ACC112 (cell line): ENCODE data around the gene FRMPD2.
"Not testable (repeated sequence)": the region's sequence is repeated elsewhere in the genome, so short reads cannot be mapped to it uniquely, and the experiment has no call there.

ENCODE experiments used
- H2AFZ ChIP-seq: fragments of 200-600 bp; sonication (generic); one replicate; pipeline ENCODE4 v1.6.0; 2017; ENCODE audit warnings: antibody characterized with exemption, low read length; ENCODE audit not compliant: unreplicated experiment
- H3K27ac ChIP-seq: fragments of 200-600 bp; sonication (generic); 2 replicates; pipeline ENCODE4 v1.5.1; 2014; ENCODE audit warnings: low read depth, mild to moderate bottlenecking, antibody characterized with exemption, low read length, moderate library complexity
- H3K27me3 ChIP-seq: fragments of 200-600 bp; sonication (generic); 2 replicates; pipeline ENCODE4 v1.6.1; 2014; ENCODE audit warnings: mild to moderate bottlenecking, antibody characterized with exemption, low read length, moderate library complexity, mixed read lengths; ENCODE audit not compliant: insufficient read depth
- H3K36me3 ChIP-seq: fragments of 200-600 bp; sonication (generic); 2 replicates; pipeline ENCODE4 v1.6.1; 2016; ENCODE audit warnings: mild to moderate bottlenecking, antibody characterized with exemption, low read length, moderate library complexity, mixed read lengths; ENCODE audit not compliant: insufficient read depth
- H3K4me1 ChIP-seq: fragments of 200-600 bp; sonication (generic); one replicate; pipeline ENCODE4 v1.6.1; 2016; ENCODE audit warnings: low read length, mixed read lengths; ENCODE audit not compliant: insufficient read depth, unreplicated experiment, control insufficient read depth
- H3K4me3 ChIP-seq: fragments of 200-600 bp; sonication (generic); 2 replicates; pipeline ENCODE4 v1.5.1; 2014; ENCODE audit warnings: mild to moderate bottlenecking, low read depth, low read length
- H3K79me2 ChIP-seq: fragments of 200-600 bp; sonication (generic); one replicate; pipeline ENCODE4 v1.6.0; 2016; ENCODE audit warnings: low read length; ENCODE audit not compliant: control insufficient read depth, unreplicated experiment, insufficient read depth

FRMPD2 gene

GRCh38 chr10:48184224-48184623 is 90.3 kb downstream of the FRMPD2 start:
- Histone ChIP-seq H3K36me3 (no peaks in the 10 kb centered on the region), H3K4me1 (no peaks in the 10 kb centered on the region), H2AFZ (no peak overlapping the region), H3K27ac (no peak overlapping the region), H3K4me3 (no peak overlapping the region), H3K79me2 (no peaks in the 10 kb centered on the region), H3K27me3 (peaks cover 70% of the 10 kb centered on the region)

GRCh38 chr10:48172715-48173114 is 101.8 kb downstream of the FRMPD2 start:
- not testable (repeated sequence) for H3K27me3 ChIP-seq, H3K36me3 ChIP-seq, H3K27ac ChIP-seq, H3K4me3 ChIP-seq, H3K4me1 ChIP-seq, H2AFZ ChIP-seq, H3K79me2 ChIP-seq

DNA sequence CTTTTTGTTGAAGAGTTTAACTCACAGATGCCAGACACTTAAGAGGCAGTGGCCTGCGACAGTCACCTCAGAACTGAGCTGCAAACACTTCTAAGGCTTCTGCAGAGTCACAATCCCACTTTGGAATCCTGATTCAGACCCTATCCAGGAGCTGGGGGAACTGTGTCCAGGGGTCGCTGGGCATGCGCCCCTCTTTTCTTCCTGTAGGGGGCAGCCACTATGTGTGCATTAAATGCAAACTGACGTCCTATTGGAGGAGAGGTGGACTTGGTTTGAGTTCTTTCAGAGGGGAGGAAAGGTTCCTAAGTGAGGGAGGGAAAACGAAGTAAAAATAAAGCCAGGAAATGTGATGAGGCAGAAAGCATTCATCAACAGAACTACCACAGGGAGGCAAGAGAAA is 113.8 kb downstream of the FRMPD2 start:
- H3K27ac ChIP-seq, H3K4me3 ChIP-seq, H3K4me1 ChIP-seq, H2AFZ ChIP-seq, H3K27me3 ChIP-seq, H3K79me2 ChIP-seq, H3K36me3 ChIP-seq: not testable (repeated sequence)

DNA sequence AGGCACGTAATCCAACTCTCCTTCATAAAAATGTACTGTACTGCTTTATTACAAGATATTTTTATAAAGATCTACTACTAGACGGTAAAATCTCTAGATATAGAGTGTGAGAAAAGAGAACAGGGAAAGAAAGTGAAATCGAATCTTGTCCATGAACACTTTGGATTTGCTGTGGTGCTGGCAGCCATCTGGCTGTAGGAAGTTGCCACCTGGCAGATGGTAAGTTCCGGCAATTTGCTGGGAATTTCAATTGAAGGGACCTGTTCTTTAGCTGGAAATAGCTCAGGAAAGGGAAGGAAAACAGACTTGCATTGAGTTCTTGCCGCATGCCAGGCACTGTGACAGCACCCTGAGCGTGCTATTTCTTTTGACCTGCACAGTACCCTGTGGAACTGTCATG is 114.3 kb downstream of the FRMPD2 start:
- H3K27me3 ChIP-seq, H2AFZ ChIP-seq, H3K79me2 ChIP-seq, H3K36me3 ChIP-seq, H3K4me3 ChIP-seq, H3K4me1 ChIP-seq, H3K27ac ChIP-seq: not testable (repeated sequence)

GRCh38 chr10:48154211-48155140 is 120.0 kb downstream of the FRMPD2 start:
- H3K36me3 ChIP-seq, H3K4me3 ChIP-seq, H3K4me1 ChIP-seq, H3K27ac ChIP-seq, H3K79me2 ChIP-seq, H3K27me3 ChIP-seq, H2AFZ ChIP-seq: not testable (repeated sequence)

GRCh38 chr10:48147643-48148042 is 126.9 kb downstream of the FRMPD2 start:
- not testable (repeated sequence) for H3K4me1 ChIP-seq, H3K36me3 ChIP-seq, H3K27ac ChIP-seq, H3K79me2 ChIP-seq, H2AFZ ChIP-seq, H3K4me3 ChIP-seq, H3K27me3 ChIP-seq

DNA sequence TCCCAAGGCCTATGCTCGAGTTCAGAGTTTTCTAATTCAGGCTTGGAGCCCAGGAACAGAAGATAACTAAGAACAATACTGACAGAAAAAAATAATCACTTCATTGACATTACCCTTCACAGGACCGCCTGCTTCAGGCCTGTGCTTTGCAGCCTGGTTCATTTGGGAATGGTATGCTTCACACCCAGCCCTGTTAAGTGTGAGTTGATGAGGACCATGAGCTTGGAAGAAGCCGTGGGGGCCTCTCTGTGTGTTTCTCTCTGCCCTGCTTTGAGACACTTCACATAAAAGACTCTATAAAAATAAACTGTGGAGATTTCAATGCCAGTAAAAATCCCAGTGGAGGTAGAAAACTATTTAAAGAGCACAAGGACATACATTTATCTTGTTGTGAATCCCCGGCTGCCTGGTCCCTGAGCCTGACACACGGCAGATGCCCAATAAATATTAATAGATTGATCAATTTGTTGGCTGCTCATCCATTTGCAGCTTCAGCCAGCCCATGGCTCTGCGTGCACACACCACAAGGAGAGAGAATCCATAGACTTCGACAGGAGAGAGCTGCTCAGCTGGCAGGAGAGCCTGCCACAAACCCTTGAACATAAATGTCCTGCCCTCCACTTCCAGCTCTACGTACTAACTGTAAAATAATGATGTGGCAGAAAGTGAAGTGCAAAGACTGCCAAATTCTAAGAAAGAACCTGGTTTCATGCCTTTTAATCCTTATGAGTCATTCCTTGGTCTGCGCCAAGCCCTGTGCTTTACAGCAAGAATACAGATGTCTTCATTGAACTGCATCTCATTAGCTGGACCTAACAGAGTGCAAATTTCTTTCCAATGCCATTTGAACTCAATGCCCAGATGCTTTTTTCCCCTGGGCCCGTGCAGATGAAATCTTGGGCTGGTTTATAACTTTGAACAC is 130.5 kb downstream of the FRMPD2 start:
- not testable (repeated sequence) for H3K27me3 ChIP-seq, H3K4me3 ChIP-seq, H3K79me2 ChIP-seq, H3K27ac ChIP-seq, H3K4me1 ChIP-seq, H2AFZ ChIP-seq, H3K36me3 ChIP-seq

DNA sequence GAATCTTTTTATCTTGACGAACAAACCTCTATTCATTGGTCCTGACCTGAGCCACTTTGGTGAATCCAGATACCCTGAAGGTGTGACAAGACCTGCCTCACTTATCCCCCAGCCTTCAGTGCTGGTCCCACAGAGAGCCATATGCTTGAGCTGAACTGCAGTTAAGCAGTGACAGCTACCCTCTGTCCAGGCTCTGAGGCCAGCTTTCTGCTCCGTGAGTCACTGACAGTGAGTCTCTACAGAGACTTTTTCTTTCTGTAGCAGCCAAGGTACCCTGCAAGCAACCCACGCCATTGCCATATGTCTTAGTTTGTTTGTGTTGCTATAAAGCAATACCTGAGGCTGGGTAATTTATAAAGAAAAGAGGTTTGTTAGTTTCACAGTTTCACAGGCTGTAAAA is 133.5 kb downstream of the FRMPD2 start:
- not testable (repeated sequence) for H2AFZ ChIP-seq, H3K27ac ChIP-seq, H3K4me1 ChIP-seq, H3K27me3 ChIP-seq, H3K79me2 ChIP-seq, H3K36me3 ChIP-seq, H3K4me3 ChIP-seq

- not testable (repeated sequence) for H3K27ac ChIP-seq, H3K4me3 ChIP-seq, H3K36me3 ChIP-seq, H3K4me1 ChIP-seq, H3K79me2 ChIP-seq, H2AFZ ChIP-seq, H3K27me3 ChIP-seq
These were observed 134.3 kb downstream of the FRMPD2 start for GRCh38 chr10:48139953-48140850.

DNA sequence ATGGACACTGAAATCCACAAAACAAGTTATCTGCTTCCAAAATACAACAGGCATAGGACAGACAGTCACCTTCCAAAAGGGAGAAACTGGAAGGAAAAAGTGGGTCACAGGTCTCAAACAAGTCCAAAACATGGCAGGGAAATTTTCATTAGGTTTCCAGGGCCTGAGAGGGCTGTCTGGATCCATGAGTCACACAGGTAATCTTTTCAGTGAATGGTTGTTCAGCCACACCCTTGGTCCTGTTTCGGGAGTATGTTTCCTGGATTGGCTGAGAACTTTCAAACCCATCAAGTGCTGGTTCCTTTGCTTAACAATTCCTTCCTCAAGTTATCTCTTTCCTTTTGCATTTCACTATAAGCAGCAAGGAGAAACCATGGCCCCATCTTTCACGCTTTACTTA is 145.5 kb downstream of the FRMPD2 start:
- not testable (repeated sequence) for H2AFZ ChIP-seq, H3K27ac ChIP-seq, H3K36me3 ChIP-seq, H3K4me3 ChIP-seq, H3K4me1 ChIP-seq, H3K27me3 ChIP-seq, H3K79me2 ChIP-seq
